C4-2B (cell line): ENCODE results near the gene RAB36.

Source experiments
- CTCF ChIP-seq: fragments of 450-650 bp; conservative IDR thresholded peaks from 2 replicates; pipeline ENCODE4 v1.5.1; 2017; ENCODE audit warnings: mild to moderate bottlenecking
- ZFX ChIP-seq: fragments of 450-650 bp; IDR thresholded peaks from 2 replicates; pipeline ENCODE4 v1.6.1; 2017

GRCh38 chr22:23101524-23101923 is 43.8 kb upstream of the RAB36 start:
- no peak for TF ChIP-seq CTCF
- no peak for TF ChIP-seq ZFX
